ENCODE data around the gene MYO1B.
A peak's percentile ranks its signal among the peaks of the same experiment; 100 is the strongest.

The MYO1B gene

DNA sequence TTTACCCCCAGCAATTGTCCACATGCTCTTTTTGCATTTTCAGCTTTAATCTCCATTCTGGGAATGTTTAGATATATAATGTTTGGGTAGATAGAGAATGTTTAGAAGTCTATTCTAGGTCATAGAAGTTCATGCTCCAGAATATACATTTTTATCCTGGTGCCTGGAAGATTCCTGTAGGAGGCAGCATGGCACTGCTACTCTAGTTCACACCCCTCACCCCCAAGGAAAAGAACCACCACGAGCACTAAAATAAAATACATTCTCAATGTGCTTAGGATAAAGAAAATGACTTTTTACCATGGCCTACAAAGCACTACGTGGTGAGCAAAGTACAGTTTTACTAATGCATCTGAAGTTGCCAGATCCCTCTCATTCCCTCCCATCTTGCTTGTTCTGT lies 53.8 kb downstream of the MYO1B start:
- no peak for DNase-seq (ENCODE audit: low spot score)

DNA sequence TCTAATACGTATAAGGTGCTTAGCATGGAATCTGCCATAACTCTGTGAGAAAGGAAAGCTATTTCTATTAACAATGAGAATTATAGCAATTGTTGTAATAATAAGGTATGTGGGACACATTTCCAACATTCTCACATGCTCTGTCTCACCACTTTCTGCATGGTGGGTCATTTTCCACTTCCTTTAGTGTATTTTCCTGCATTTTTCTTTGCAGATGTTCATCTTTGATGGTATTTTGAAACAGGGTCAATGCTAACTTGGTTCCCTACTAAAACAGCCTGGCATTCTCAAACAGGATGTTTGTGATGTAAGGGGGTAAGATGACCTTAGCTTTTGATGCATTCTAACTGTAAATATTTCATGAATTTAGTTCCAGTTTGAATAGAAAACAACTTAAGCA lies 54.7 kb downstream of the MYO1B start:
- no peak for DNase-seq (ENCODE audit: low spot score)

DNA sequence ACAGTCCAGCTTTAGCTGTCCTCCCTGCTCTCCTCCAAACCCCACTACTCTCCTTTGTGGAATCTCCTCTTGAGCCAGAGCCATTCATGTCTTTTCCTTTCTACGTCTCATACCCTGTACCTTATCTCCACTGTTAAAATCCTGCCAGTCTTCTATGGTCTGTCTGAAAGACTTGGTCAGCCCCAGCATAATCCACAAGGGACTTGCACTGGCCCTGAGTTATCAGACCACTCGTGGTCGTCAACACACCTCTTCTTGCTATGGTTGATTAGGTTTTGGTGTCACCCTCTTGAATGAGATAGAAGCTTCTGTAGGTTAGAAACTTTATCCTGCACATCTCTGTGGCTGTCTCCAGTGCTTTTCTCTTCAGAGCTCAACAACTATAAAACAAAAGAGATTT lies 56.8 kb downstream of the MYO1B start:
- no peak for DNase-seq (ENCODE audit: low spot score)

DNA sequence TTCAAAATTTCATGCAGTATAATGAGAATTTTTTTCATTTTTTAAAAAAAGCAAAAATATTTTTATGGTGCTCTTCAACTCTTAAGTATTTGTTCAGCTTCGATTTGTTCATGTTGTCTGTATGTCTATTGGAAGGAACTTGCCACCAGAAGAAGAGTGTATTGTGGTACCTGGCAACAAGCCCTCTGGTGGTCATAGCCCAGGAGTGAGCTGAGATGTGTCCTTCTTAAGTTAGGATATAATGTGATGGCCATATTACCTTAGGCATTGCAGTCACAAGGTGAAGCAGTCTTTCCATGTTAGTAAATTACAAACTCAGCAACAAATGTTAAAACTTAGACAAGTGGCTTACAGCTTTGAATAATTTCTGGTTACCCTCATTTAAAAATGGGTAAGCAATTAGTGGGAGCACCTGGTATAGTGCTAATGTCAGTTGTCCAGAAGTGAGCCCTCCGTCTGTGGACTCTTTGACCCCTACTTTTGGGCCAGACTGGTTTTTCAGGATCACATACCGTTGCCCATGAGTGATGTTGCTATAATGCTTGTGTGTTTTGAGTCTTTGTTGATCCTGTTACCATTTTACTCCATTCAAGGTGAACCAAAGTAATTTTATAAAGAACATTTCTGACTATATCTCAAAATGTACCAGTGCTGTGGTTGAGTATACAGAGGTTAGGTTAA lies 57.4 kb downstream of the MYO1B start:
- no peak for DNase-seq (ENCODE audit: low spot score)

DNA sequence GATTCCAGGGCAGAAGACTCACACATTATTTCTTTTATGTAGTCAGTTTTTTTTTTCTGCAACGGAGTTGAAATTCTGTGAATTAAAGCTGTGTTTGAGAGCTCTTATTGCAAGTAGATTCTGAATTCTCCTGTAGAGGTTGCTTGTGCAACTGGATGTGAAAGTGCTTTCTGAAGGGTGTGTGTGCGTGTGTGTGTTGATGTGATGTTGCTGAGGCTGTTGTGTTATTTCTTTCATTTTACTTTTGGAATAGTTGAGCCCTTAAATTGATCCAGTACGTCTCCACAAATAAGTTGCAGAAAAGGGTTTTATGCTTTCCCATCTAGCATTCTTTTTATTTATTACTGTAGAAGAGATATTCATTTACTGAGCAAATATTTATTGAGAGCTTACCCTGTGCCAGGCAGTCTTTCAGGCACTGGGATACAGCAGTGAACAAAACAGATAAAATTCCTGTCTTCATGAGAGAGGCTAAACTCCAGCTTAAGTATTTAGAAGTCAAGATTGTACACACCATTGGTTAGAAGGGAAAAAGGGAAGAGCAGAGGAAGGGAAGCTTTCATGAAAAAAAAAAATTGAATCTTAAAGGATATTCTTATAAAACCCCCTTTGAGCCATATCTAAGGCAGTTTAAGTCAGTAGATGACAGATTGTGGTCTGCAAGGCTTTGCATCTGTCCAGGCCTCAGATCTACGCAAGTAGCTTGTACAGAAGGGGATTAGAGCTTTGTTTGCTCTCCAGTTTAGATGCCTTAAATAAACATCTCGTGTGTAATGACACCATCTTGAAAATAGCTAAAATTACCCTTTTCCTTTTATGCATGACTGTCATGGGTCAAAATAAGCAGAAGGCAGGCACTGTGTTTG lies 58.2 kb downstream of the MYO1B start:
- DNase-seq (ENCODE audit: low spot score), result no peak

GRCh38 chr2:191304939-191305875 lies 60.0 kb downstream of the MYO1B start:
- no peak for DNase-seq (ENCODE audit: low spot score)

- DNase-seq (ENCODE audit: low spot score), result no peak
Observed at GRCh38 chr2:191308026-191308425, 62.8 kb downstream of the MYO1B start.

DNA sequence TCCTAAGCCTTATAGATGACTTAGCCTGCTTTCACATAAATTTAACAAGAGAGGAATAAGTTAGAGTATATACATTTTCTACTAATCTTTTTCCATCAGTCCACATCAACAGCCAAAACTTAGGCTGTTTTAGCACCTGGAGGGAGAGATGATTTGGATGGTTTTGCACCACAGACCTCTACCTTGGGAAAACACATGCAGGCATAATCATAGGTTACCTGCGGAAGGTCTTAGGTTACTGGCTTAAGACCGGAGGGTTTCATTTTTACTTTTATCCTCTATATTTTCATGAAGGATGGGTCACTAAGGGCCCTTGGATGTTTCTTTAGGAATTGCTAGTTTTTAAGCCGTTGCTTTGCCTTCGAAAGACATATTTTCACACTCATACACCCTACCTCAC lies 66.0 kb downstream of the MYO1B start:
- no peak for DNase-seq (ENCODE audit: low spot score)

GRCh38 chr2:191311627-191312026 lies 66.4 kb downstream of the MYO1B start:
- no peak for DNase-seq (ENCODE audit: low spot score)

GRCh38 chr2:191312163-191312562 lies 67.0 kb downstream of the MYO1B start:
- DNase-seq (ENCODE audit: low spot score), result no peak

GRCh38 chr2:191312662-191313061 lies 67.5 kb downstream of the MYO1B start:
- no peak for DNase-seq (ENCODE audit: low spot score)

- no peak for DNase-seq (ENCODE audit: low spot score)
Observed at GRCh38 chr2:191314697-191315364, 69.6 kb downstream of the MYO1B start.

DNA sequence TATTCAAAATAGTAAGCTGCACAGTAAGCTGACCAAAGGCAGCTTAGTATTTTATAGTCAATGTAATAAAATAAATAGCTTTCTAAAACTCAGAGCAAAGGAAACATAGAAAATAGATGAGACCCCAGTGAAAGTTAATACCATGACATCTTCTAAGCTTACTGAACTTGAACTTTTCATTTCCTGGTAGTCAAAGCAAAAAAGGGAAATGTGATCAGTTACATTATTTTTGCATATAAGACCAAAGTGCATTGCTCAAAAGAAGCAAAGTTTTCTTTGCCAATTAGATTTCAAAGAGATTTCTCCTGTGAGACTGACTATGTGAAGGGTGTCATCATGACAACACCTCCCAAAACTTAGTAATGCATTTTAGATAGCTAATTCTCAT lies 70.2 kb downstream of the MYO1B start:
- no peak for DNase-seq (ENCODE audit: low spot score)

GRCh38 chr2:191316246-191316994 lies 71.2 kb downstream of the MYO1B start:
- no peak for DNase-seq (ENCODE audit: low spot score)

GRCh38 chr2:191318037-191318728 lies 73.0 kb downstream of the MYO1B start:
- no peak for DNase-seq (ENCODE audit: low spot score)

DNA sequence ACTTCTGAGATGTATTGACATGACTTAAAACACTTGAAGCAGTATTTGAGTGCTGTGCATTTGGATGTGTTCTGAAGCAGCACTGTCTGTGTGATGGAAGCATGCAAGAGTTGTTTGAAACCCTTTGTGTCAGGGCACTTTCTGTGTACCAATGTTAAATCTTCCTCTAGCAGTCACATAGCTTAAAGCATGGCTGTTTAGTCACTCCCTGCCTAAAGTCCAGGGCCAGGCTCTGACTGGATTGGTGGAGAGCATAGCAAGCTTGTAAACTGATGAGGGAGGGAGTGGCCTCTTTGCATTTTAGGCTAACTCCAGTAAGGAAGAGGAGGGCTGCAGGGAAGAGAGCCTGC lies 73.5 kb downstream of the MYO1B start:
- DNase-seq (ENCODE audit: low spot score), result no peak

DNA sequence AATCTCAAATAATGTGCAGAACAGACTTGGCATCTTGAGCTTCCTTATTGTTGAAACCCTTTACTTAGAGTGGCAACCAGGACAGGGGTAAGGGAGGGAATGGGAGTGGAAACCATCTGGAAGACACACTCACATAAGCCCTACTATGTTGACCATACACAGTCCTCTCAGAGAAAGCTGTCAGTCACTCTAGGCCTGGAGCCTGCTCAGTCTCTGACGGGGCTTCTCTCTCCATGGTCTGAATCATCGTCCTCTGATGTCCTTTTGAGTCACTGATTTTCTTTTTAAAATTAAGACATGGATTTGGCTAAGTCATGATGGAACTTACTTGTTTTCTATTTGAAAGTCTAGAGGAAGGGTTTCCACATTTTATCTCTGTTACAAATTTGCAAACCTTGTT lies 74.0 kb downstream of the MYO1B start:
- no peak for DNase-seq (ENCODE audit: low spot score)

GRCh38 chr2:191320881-191321280 lies 75.7 kb downstream of the MYO1B start:
- DNase-seq (ENCODE audit: low spot score), result no peak

GRCh38 chr2:191321861-191322662 lies 76.9 kb downstream of the MYO1B start:
- peak; percentile 27 for DNase-seq (ENCODE audit: low spot score)

Measured in putamen (tissue), 1 donor.